Peyer's patch (tissue), 4 donors: Measurements from ENCODE around the gene ASB11.

ENCODE experiments used
- CTCF ChIP-seq, 6 experiments: fragments of 450-650 bp in 4 of 6; fragments of 200-600 bp in 2 of 6; sonication (generic) in 1 of 6; IDR thresholded peaks; one replicate each; pipeline ENCODE4 v1.5.1; 2017 to 2019; ENCODE audit warnings: antibody characterized with exemption in 6 of 6, mild to moderate bottlenecking in 3 of 6, moderate library complexity in 1 of 6
- POLR2A ChIP-seq, 2 donors: fragments of 450-650 bp; IDR thresholded peaks; one replicate each; pipeline ENCODE4 v1.5.1; 2017; ENCODE audit warnings: antibody characterized with exemption in 2 of 2, mild to moderate bottlenecking in 2 of 2, moderate library complexity in 2 of 2

GRCh38 chrX:15274946-15275345 lies 40.5 kb downstream of the ASB11 start:
- TF ChIP-seq CTCF (IDR thresholded peaks at IDR 0.05) (no peak), POLR2A (IDR thresholded peaks at IDR 0.05) (no peak)
